Panc1 (cell line): ENCODE measurements around the gene PRKCA. TPM values are rescaled to one million over a fixed set of nuclear protein-coding genes. Genes with fewer than 3 reads are reported as not detected.

Experiments
- ATAC-seq: fragments of 200-7000 bp; cut with Tn5 transposase; 2 replicates; pipeline ENCODE4 v1.9.1; 2020; ENCODE audit warnings: mild to moderate bottlenecking, moderate library complexity
- BruUV-seq: library from RNA; stranded (reverse); fragments of 400-500 nt; replicated peaks from 2 replicates; lab custom pipeline; 2021; lab: Mats Ljungman, UMichigan
- CTCF ChIA-PET: fragments of 300-600 bp; sonication (Branson Sonifier 250); formaldehyde crosslinking; loops from one replicate; lab custom pipeline; 2022; ENCODE audit warnings: antibody characterized with exemption; lab: Charles Lee
- POLR2A ChIA-PET: fragments of 300-600 bp; sonication (Branson Sonifier 250); formaldehyde crosslinking; loops from one replicate; lab custom pipeline; 2022; ENCODE audit warnings: antibody characterized with exemption; lab: Charles Lee
- DNase-seq: peaks from one replicate; pipeline ENCODE4 v3.0.0-alpha.2; 2010; ENCODE audit warnings: low read depth, low spot score
- H3K27ac ChIP-seq: 2 replicates; pipeline ENCODE4 v1.5.1; 2011; ENCODE audit warnings: mild to moderate bottlenecking, low read length, inconsistent platforms
- H3K27me3 ChIP-seq: fragments of 200-500 bp; sonication (Bioruptor generic); 2 replicates; pipeline ENCODE4 v1.6.0; 2014; ENCODE audit warnings: low read length, inconsistent platforms; ENCODE audit not compliant: control insufficient read depth, insufficient read depth
- H3K36me3 ChIP-seq: fragments of 200-500 bp; sonication (Bioruptor generic); 2 replicates; pipeline ENCODE4 v1.5.1; 2014; ENCODE audit warnings: inconsistent platforms, mild to moderate bottlenecking, low read length, moderate library complexity; ENCODE audit not compliant: control insufficient read depth, insufficient read depth
- H3K4me1 ChIP-seq: 2 replicates; pipeline ENCODE4 v1.5.1; 2011; ENCODE audit warnings: inconsistent platforms, mild to moderate bottlenecking, low read length, moderate library complexity; ENCODE audit not compliant: control insufficient read depth, insufficient read depth
- H3K4me3 ChIP-seq, 2 experiments: 2 replicates each; pipeline ENCODE4 v1.5.1; 2011 to 2012; ENCODE audit warnings: low read depth in 2 of 2, low read length in 2 of 2, mild to moderate bottlenecking in 2 of 2, inconsistent platforms in 1 of 2, moderate library complexity in 1 of 2
- H3K9me3 ChIP-seq: fragments of 200-500 bp; sonication (Bioruptor generic); 2 replicates; pipeline ENCODE4 v1.5.1; 2014; ENCODE audit warnings: low read depth, mild to moderate bottlenecking, inconsistent platforms, low read length, moderate library complexity; ENCODE audit not compliant: control insufficient read depth, insufficient read depth
- POLR2AphosphoS5 ChIP-seq: IDR thresholded peaks from 2 replicates; pipeline ENCODE4 v1.6.1; 2012; ENCODE audit warnings: mild to moderate bottlenecking, low read depth, low read length, moderate library complexity
- SIN3A ChIP-seq: IDR thresholded peaks from 2 replicates; pipeline ENCODE4 v1.6.1; 2012; ENCODE audit warnings: low read depth, mild to moderate bottlenecking, low read length, moderate library complexity, borderline replicate concordance; ENCODE audit not compliant: insufficient read depth
- TCF7L2 ChIP-seq: IDR thresholded peaks from 2 replicates; pipeline ENCODE4 v1.6.1; 2011; ENCODE audit warnings: mild to moderate bottlenecking, low read depth, low read length, inconsistent platforms
- in situ Hi-C: cut with HindIII; loops from 2 replicates; pipeline ENCODE4 v1.10.0; 2016; ENCODE audit warnings: low sequenced_read_pairs, low pct_unique_long_range_greater_than_20kb
- intact Hi-C: fragments of 100-400 bp; cut with micrococcal nuclease; formaldehyde crosslinking; loops from one replicate; pipeline ENCODE4 v1.10.0; 2022; ENCODE audit not compliant: unreplicated experiment
- total RNA-seq: library from RNA; stranded (reverse); gene quantifications from one replicate; pipeline ENCODE4 v1.2.1, GENCODE V29; 2021; ENCODE audit not compliant: unreplicated experiment
- TF ChIP-seq, protein P1 (sequence below), 2 experiments: IDR thresholded peaks; 2 replicates each; pipeline ENCODE4 v1.6.1; 2011 to 2012; ENCODE audit warnings: low read depth in 2 of 2, control low read depth in 1 of 2, low read length in 1 of 2, mild to moderate bottlenecking in 1 of 2, moderate library complexity in 1 of 2; ENCODE audit not compliant: insufficient read depth in 1 of 2
- TF ChIP-seq, protein P2 (sequence below): fragments of 450-650 bp; IDR thresholded peaks from 2 replicates; pipeline ENCODE4 v1.5.1; 2017; ENCODE audit warnings: mild to moderate bottlenecking

Gene PRKCA
- total RNA-seq, 1 experiment from 2014 or later, result 53.0 TPM

DNA sequence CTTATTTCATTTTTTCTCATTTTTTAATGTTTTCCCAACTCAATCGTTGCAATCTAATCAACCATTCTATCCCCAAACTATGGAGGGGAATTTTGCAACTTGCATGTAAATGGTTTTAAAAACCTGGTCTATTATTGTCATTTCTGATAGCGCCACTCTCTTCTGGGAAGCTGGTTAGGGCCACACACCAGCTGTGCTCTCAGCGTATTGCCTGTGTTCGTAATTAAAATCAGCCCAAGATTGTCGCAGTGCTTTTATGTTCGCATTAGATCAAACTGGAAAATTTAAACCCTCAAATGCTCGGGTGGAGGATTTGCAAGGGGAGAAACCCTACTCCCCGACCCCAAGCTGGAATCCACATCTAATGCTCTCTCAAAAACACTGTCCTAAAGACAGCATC lies 409.0 kb downstream of the PRKCA start:
- no peak for DNase-seq
- Histone ChIP-seq H3K36me3 (no peaks in the 10 kb centered on the region), H3K27ac (no peak overlapping the region), H3K4me3 (no peak overlapping the region), H3K9me3 (no peaks in the 10 kb centered on the region), H3K27me3 (no peaks in the 10 kb centered on the region), H3K4me1 (peaks cover 25% of the 10 kb centered on the region)
- ChIA-PET CTCF (no interaction called here), POLR2A (no interaction called here)
- TF ChIP-seq, protein P1, sequence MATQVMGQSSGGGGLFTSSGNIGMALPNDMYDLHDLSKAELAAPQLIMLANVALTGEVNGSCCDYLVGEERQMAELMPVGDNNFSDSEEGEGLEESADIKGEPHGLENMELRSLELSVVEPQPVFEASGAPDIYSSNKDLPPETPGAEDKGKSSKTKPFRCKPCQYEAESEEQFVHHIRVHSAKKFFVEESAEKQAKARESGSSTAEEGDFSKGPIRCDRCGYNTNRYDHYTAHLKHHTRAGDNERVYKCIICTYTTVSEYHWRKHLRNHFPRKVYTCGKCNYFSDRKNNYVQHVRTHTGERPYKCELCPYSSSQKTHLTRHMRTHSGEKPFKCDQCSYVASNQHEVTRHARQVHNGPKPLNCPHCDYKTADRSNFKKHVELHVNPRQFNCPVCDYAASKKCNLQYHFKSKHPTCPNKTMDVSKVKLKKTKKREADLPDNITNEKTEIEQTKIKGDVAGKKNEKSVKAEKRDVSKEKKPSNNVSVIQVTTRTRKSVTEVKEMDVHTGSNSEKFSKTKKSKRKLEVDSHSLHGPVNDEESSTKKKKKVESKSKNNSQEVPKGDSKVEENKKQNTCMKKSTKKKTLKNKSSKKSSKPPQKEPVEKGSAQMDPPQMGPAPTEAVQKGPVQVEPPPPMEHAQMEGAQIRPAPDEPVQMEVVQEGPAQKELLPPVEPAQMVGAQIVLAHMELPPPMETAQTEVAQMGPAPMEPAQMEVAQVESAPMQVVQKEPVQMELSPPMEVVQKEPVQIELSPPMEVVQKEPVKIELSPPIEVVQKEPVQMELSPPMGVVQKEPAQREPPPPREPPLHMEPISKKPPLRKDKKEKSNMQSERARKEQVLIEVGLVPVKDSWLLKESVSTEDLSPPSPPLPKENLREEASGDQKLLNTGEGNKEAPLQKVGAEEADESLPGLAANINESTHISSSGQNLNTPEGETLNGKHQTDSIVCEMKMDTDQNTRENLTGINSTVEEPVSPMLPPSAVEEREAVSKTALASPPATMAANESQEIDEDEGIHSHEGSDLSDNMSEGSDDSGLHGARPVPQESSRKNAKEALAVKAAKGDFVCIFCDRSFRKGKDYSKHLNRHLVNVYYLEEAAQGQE (IDR thresholded peaks at IDR 0.05; ENCODE audit: insufficient read depth in 1 of 2, low read depth in 2 of 2, low read length in 1 of 2), result no peak
- TF ChIP-seq TCF7L2 (no peak), SIN3A (no peak), POLR2AphosphoS5 (no peak)
- TF ChIP-seq, protein P2, sequence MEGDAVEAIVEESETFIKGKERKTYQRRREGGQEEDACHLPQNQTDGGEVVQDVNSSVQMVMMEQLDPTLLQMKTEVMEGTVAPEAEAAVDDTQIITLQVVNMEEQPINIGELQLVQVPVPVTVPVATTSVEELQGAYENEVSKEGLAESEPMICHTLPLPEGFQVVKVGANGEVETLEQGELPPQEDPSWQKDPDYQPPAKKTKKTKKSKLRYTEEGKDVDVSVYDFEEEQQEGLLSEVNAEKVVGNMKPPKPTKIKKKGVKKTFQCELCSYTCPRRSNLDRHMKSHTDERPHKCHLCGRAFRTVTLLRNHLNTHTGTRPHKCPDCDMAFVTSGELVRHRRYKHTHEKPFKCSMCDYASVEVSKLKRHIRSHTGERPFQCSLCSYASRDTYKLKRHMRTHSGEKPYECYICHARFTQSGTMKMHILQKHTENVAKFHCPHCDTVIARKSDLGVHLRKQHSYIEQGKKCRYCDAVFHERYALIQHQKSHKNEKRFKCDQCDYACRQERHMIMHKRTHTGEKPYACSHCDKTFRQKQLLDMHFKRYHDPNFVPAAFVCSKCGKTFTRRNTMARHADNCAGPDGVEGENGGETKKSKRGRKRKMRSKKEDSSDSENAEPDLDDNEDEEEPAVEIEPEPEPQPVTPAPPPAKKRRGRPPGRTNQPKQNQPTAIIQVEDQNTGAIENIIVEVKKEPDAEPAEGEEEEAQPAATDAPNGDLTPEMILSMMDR, result no peak
- in situ Hi-C loops (no loop called here), intact Hi-C loops (no loop called here)
- ATAC-seq, result no peak
- no TSS peak for BruUV-seq

DNA sequence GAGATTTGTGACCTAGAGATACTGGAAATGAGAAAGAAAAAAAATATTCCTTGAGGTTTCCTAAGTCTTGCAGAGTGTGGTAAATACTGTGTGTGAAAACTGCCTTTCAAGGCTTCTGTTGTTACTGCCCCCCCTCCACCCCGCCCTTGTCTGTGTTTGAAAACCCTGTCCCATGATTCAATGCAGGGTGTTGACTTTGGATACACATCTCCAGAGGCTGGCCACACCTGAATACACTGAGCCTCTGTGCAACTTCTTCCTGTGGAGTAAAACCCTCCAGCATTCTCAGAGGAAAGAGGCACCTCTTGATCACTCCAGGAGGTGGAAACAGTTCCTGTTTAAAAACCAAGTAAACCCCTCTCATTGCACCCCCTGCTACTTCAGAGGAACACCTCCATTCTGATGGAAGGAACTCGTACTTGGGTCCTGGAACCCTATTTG lies 409.5 kb downstream of the PRKCA start:
- H3K27ac ChIP-seq, result no peak overlapping the region
- ATAC-seq, result peak; percentile 37
- ChIA-PET CTCF (no interaction called here), POLR2A (no interaction called here)
- no peak for DNase-seq
- no peak overlapping the region for H3K4me3 ChIP-seq
- intact Hi-C loops, result no loop called here
- H3K27me3 ChIP-seq, result no peaks in the 10 kb centered on the region
- BruUV-seq, result no TSS peak
- H3K9me3 ChIP-seq, result no peaks in the 10 kb centered on the region
- TF ChIP-seq TCF7L2, result no peak
- H3K36me3 ChIP-seq, result no peaks in the 10 kb centered on the region
- in situ Hi-C loops, result no loop called here
- peaks cover 25% of the 10 kb centered on the region for H3K4me1 ChIP-seq

DNA sequence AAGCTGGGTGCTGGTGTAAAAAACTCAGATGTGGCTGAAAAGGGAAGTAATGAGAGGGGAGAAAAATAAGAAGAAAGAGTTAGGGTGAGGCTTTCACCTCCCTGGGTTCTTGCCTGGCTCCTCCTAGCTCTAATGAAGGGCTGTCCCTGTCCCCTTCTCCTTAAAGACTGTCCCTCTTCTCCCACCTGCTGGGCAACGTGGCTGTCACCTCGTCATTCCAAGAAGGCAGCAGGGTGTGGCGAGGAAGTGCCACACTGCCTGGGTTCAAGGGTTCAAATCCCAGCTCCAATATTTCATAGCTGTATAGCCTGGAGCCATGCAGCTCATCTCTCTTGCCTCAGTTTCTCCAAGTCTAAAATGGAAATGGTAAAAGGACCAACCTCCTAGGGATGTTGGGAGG lies 410.0 kb downstream of the PRKCA start:
- no peaks in the 10 kb centered on the region for H3K9me3 ChIP-seq
- in situ Hi-C loops, result no loop called here
- no TSS peak for BruUV-seq
- H3K27ac ChIP-seq, result 0 out of 2 replicates have a peak overlapping the region, but pooled peaks have one; percentile 23
- CTCF ChIA-PET, result no interaction called here
- intact Hi-C loops, result no loop called here
- TF ChIP-seq, protein P1 (IDR thresholded peaks at IDR 0.05; ENCODE audit: insufficient read depth in 1 of 2, low read depth in 2 of 2, low read length in 1 of 2), result no peak
- TF ChIP-seq SIN3A (no peak), TCF7L2 (no peak)
- TF ChIP-seq, protein P2, result no peak
- H3K4me1 ChIP-seq, result peaks cover 25% of the 10 kb centered on the region
- H3K4me3 ChIP-seq, result no peak overlapping the region
- POLR2A ChIA-PET, result no interaction called here
- DNase-seq, result no peak
- H3K36me3 ChIP-seq, result no peaks in the 10 kb centered on the region
- no peak for ATAC-seq
- H3K27me3 ChIP-seq, result no peaks in the 10 kb centered on the region
